Ascending aorta (tissue), 2 donors: ENCODE data around the gene SORCS2. TPM values are rescaled to one million over a fixed set of nuclear protein-coding genes. Genes with fewer than 3 reads are reported as not detected.

Experiments used
- DNase-seq, 2 donors: peaks; one replicate each; pipeline ENCODE4 v3.0.0-alpha.2; 2019; ENCODE audit warnings: low spot score in 2 of 2
- H3K27ac ChIP-seq, 2 donors: fragments of 200-600 bp; sonication (generic); one replicate each; pipeline ENCODE4 v1.5.1; 2016 to 2017; ENCODE audit warnings: mild to moderate bottlenecking in 1 of 2
- H3K27me3 ChIP-seq: fragments of 200-600 bp; sonication (generic); one replicate; pipeline ENCODE4 v1.5.1; 2017
- H3K36me3 ChIP-seq, 2 donors: fragments of 200-600 bp; sonication (generic); one replicate each; pipeline ENCODE4 v1.5.1; 2016
- H3K4me1 ChIP-seq, 2 donors: fragments of 200-600 bp; sonication (generic); one replicate each; pipeline ENCODE4 v1.5.1; 2016 to 2017; ENCODE audit warnings: mild to moderate bottlenecking in 1 of 2
- H3K4me3 ChIP-seq, 2 donors: fragments of 200-600 bp; sonication (generic); one replicate each; pipeline ENCODE4 v1.5.1; 2016 to 2017; ENCODE audit warnings: mild to moderate bottlenecking in 1 of 2
- H3K9me3 ChIP-seq, 2 donors: fragments of 200-600 bp; sonication (generic); one replicate each; pipeline ENCODE4 v1.5.1; 2016
- CTCF ChIP-seq, 3 experiments: fragments of 200-600 bp in 2 of 3; fragments of 450-650 bp in 1 of 3; sonication (generic) in 2 of 3; IDR thresholded peaks; one replicate each; pipeline ENCODE4 v1.5.1; 2016 to 2019; ENCODE audit warnings: antibody characterized with exemption in 3 of 3, mild to moderate bottlenecking in 1 of 3, moderate library complexity in 1 of 3
- intact Hi-C: fragments of 100-400 bp; cut with DNase I; formaldehyde crosslinking; loops from one replicate; pipeline ENCODE4 v1.15.1; 2023
- total RNA-seq: library from RNA; depleted of rRNA; stranded (reverse); fragments of >200 nt; gene quantifications from one replicate; pipeline ENCODE4 v1.1.0, GENCODE V29; 2016

SORCS2 gene
- total RNA-seq, 1 donor from 2014 or later = 0.32 TPM

- no peak for DNase-seq
- Histone ChIP-seq H3K27ac (no peak overlapping the region), H3K4me1 (no peaks in the 10 kb centered on the region), H3K9me3 (no peaks in the 10 kb centered on the region), H3K4me3 (no peak overlapping the region), H3K27me3 (no peaks in the 10 kb centered on the region), H3K36me3 (no peaks in the 10 kb centered on the region)
- TF ChIP-seq CTCF (IDR thresholded peaks at IDR 0.05) = no peak
- intact Hi-C loops = no loop called here
These were observed 471.8 kb downstream of the SORCS2 start for GRCh38 chr4:7664106-7664505.

- no peak overlapping the region for H3K27ac ChIP-seq
- no peak for DNase-seq
- H3K27me3 ChIP-seq = no peaks in the 10 kb centered on the region
- intact Hi-C loops = no loop called here
- no peaks in the 10 kb centered on the region for H3K9me3 ChIP-seq
- no peak for TF ChIP-seq CTCF (IDR thresholded peaks at IDR 0.05)
- H3K36me3 ChIP-seq = no peaks in the 10 kb centered on the region
- no peaks in the 10 kb centered on the region for H3K4me1 ChIP-seq
- H3K4me3 ChIP-seq = no peak overlapping the region
These were observed 473.0 kb downstream of the SORCS2 start for GRCh38 chr4:7665321-7665720.

DNA sequence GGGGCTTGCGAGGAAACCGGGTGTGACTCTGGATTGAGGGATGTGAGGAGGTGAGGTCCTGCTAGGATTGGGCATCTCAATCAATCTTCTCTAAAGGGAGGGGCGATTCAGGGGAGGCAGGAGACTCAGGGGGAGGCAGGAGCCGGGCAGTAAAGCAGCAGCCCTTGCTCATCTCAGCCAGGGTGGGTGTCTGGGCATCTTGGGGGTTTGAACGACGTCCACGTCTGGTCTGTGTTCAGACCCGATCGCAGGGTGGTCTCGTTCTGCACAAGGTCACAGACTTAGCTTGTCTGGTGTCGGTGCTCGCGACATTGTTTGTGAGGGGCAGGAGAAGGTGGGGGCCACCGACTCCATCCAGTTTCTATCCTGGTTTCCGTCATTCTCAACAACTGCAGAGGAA, 473.7 kb downstream of the SORCS2 start:
- Histone ChIP-seq H3K36me3 (no peaks in the 10 kb centered on the region), H3K4me1 (no peaks in the 10 kb centered on the region), H3K27me3 (no peaks in the 10 kb centered on the region), H3K9me3 (no peaks in the 10 kb centered on the region), H3K27ac (no peak overlapping the region), H3K4me3 (no peak overlapping the region)
- no peak for TF ChIP-seq CTCF (IDR thresholded peaks at IDR 0.05)
- DNase-seq = no peak
- intact Hi-C loops = no loop called here

DNA sequence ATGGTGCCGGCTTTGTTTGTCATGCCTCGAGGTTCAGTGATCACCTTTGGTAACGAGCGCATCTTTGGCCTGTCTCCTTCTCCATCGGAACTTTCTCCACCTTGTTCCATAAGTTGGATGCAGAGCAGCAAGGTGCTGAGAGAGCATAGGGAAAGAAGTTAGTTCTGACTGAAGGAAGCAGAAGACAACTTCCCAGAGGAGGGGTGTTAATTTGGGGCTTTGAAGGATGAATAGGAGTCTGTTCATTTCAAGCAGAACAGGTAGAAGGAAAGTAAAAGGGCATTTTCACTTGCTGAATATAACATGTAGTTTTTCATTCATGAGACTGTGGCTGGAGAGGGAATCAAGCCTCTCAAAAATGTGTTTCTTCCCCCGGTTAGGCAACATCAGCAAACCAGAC, 474.4 kb downstream of the SORCS2 start:
- no peak overlapping the region for H3K27ac ChIP-seq
- H3K9me3 ChIP-seq = no peaks in the 10 kb centered on the region
- no peaks in the 10 kb centered on the region for H3K36me3 ChIP-seq
- DNase-seq = no peak
- intact Hi-C loops = no loop called here
- no peak for TF ChIP-seq CTCF (IDR thresholded peaks at IDR 0.05)
- no peaks in the 10 kb centered on the region for H3K4me1 ChIP-seq
- no peak overlapping the region for H3K4me3 ChIP-seq
- H3K27me3 ChIP-seq = no peaks in the 10 kb centered on the region

DNA sequence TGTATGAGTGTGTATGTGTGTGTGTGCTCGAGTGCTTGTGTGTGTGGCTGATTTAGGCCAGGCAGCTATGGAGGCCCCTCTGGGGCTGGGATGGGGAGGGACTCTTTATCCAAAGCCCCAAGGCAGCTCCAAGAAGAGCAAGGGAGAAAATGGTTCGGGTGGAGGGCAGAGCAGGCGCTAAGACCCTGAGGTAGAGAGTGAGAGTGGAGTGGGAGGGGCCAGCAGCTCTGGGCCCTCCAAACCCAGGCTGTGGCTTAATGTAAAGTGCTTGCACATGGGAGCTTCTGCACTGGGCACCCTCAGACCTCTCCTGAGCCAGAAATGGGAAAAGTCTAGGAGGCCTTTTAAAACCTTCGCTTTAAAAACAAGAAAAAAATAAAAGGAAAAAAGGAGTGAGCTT, 475.9 kb downstream of the SORCS2 start:
- Histone ChIP-seq H3K4me1 (no peaks in the 10 kb centered on the region), H3K27ac (no peak overlapping the region), H3K27me3 (no peaks in the 10 kb centered on the region), H3K4me3 (no peak overlapping the region), H3K9me3 (no peaks in the 10 kb centered on the region), H3K36me3 (no peaks in the 10 kb centered on the region)
- intact Hi-C loops = no loop called here
- no peak for TF ChIP-seq CTCF (IDR thresholded peaks at IDR 0.05)
- no peak for DNase-seq

GRCh38 chr4:7668826-7669225, 476.5 kb downstream of the SORCS2 start:
- no peak overlapping the region for H3K27ac ChIP-seq
- no peaks in the 10 kb centered on the region for H3K27me3 ChIP-seq
- no peak for TF ChIP-seq CTCF (IDR thresholded peaks at IDR 0.05)
- no peaks in the 10 kb centered on the region for H3K4me1 ChIP-seq
- no peaks in the 10 kb centered on the region for H3K9me3 ChIP-seq
- no peak overlapping the region for H3K4me3 ChIP-seq
- intact Hi-C loops = no loop called here
- DNase-seq = no peak
- H3K36me3 ChIP-seq = no peaks in the 10 kb centered on the region
